NCI-H345 (cell line): ENCODE results near the gene ANKMY1.

Experiments used
- DNase-seq: peaks from one replicate; lab custom pipeline; 2025; lab: John Stamatoyannopoulos, UW

Gene ANKMY1

GRCh38 chr2:240459401-240460252, 98.2 kb downstream of the ANKMY1 start:
- peak; percentile 58 for DNase-seq

DNA sequence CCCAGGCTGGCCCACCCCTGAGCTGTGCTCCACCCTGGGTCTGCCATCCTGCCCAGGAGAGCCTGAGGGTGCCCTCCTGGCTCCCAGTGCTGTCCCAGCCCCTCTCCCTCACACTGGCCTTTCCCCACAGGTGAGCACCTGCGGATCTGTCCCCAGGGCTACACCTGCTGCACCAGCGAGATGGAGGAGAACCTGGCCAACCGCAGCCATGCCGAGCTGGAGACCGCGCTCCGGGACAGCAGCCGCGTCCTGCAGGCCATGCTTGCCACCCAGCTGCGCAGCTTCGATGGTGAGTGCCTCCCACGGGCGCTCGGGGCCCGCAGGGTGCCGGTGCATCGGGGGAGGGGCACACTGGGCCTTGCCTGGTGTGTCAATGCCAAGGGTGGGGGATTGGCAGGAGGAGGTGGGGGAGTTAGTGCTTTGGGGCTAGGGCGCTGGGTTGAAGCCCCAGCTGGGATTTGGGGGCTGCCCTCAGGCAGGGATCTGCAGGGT, 98.8 kb downstream of the ANKMY1 start:
- no peak for DNase-seq

- DNase-seq: no peak
Observed at GRCh38 chr2:240458044-240458899, 99.5 kb downstream of the ANKMY1 start.

DNA sequence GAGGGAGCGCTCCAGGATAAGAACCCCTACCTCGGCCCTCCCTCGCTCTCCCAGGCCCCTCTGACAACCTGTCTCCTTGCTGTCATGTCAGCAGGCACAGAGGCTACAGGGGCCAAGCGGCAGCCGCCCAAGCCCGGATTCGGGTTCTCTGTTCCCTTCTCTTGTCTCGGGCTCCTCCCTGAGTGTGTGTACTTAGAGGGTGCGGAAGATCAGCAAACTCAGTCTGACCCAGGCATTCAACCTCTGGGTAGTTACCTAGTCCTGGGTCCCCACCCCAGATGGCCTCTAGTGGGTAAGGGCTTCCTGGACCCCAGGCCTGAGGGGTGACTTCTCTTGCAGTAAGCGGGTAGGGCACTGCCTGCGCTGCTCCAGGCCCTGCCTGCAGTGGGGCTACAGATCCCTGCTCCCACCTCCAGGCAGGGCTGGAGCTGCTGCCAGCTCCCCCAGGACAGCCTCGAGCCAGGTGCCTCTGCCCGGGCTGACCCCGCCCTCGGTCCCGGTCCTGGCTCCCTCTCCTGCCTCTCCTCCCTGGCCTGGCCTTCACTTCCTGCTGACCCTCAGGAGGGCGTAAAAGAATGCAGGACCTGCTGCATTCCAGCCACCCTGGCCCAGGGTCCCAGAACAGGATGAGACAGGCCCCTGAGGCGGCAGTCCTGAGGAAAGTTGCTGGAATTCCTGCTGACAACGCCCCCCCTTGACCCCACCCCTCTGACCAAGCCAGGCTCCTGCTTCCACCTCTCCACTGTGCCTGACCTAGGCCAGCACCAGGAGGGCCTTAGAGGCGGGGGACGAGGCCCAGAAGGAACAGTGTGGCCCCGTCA, 100.4 kb downstream of the ANKMY1 start:
- no peak for DNase-seq

GRCh38 chr2:240456447-240457222, 101.2 kb downstream of the ANKMY1 start:
- DNase-seq: no peak

- DNase-seq: no peak
Observed at GRCh38 chr2:240455647-240456446, 101.9 kb downstream of the ANKMY1 start.

DNA sequence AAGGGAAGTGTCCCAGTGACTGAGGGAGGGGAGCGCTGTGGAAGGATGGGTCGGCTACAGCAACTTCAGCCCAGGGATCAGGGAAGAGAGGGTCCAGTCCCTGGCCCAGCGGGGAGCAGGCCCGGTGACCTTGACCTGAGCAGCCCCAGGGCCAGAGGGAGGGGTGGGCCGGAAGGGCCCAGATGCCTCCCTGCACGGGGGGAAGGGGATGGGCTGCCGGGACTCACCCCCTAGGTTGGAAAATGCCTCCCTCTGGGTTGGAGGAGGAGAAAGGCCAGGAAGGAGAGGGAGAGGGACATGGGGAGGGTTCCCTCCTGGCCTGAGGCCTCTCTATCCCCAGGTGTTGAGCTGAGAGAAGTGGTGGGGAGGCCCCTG, 102.5 kb downstream of the ANKMY1 start:
- no peak for DNase-seq

DNA sequence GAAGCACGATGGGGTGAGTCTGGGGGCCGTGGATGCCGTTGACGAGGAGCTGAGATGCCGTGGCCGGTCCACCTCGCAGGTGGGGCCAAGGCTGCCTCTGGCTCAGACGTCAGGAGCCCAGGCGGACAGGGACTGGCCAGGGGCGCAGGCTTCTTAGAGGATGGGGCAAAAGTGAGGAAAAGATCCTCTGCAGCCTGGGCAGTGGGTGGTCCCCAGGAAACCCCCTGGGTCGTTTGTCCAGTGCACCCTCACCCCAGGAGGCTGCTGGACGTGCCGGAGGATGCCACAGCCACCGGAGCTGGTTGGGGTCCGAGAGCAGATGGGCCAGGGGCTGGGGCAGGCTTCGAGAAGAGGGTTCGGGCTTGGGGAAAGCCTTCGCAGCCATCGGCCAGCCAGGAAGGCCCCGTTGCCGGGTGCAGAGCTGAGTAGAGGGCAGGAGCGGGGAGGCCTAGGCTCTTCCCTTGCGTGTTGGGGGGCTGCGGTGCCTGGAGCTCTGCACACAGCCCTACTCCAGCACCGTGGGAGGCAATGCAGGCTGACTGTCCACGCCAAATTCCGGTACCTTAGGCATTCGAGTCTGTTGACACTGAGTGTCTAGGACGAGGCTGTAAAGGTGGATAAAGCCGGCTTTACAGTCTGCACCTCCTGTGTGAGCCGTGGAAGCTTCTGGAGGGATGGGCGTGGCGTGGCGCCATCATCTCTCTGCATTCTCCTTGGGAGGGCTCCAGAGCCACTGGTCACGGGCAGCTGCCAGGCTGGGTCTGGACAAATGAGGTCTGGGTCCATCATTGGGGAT, 103.5 kb downstream of the ANKMY1 start:
- DNase-seq: no peak

- DNase-seq: no peak
Observed at GRCh38 chr2:240453461-240454105, 104.2 kb downstream of the ANKMY1 start.

- DNase-seq: peak; percentile 68
Observed at GRCh38 chr2:240452462-240453256, 105.1 kb downstream of the ANKMY1 start.

DNA sequence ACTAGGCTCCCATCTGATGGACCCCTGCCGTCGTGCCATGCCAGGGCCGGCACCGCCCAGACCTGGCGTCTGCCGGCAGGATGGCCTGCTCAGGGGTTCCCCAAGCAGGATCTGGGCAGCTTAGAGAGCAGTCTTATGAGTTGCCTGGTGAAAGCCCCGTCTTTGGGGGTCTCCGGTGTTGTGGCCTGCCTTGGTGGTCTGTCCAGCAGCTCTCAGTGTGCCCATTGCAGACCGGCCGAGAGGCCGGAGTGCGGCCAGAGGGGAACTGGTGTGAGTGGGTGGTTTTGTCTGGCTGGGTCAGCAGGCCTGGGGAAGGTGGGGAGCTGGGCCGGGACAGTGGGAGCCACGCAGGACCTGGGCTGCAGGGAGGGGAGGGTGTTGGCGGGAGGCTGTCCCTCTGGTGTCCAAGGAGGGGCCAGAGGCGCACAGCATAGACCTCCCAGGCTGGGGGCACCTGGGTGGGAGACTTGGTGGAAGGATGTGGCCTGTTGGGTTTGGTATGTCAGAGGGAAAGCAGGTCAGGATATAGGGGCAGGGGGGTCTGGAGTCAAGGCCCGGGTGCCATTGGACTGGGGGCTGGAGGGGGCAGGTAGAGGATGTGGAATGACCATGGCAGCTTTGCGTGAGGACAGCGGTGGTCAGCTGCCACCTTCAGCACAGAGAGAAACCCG, 105.9 kb downstream of the ANKMY1 start:
- DNase-seq: no peak

GRCh38 chr2:240451108-240451611, 106.6 kb downstream of the ANKMY1 start:
- DNase-seq: peak; percentile 23

- DNase-seq: no peak
Observed at GRCh38 chr2:240450532-240451107, 107.2 kb downstream of the ANKMY1 start.

GRCh38 chr2:240449764-240450531, 107.8 kb downstream of the ANKMY1 start:
- peak; percentile 86 for DNase-seq

- no peak for DNase-seq
Observed at GRCh38 chr2:240448387-240449274, 109.2 kb downstream of the ANKMY1 start.
